ENCODE results near the gene LHX5.

The LHX5 gene

GRCh38 chr12:113464852-113465719 is 6.6 kb downstream of the LHX5 start:
- DNase-seq: no peak

GRCh38 chr12:113464452-113464775 is 7.3 kb downstream of the LHX5 start:
- no peak for DNase-seq

GRCh38 chr12:113463746-113464451 is 7.8 kb downstream of the LHX5 start:
- DNase-seq: no peak

GRCh38 chr12:113462998-113463745 is 8.5 kb downstream of the LHX5 start:
- no peak for DNase-seq

- peak; percentile 73 for DNase-seq
These were observed 9.4 kb downstream of the LHX5 start for GRCh38 chr12:113462117-113462774.

- peak; percentile 58 for DNase-seq
These were observed 10.0 kb downstream of the LHX5 start for GRCh38 chr12:113461666-113462065.

- DNase-seq: no peak
These were observed 11.7 kb downstream of the LHX5 start for GRCh38 chr12:113459981-113460380.

GRCh38 chr12:113457710-113458109 is 14.0 kb downstream of the LHX5 start:
- DNase-seq: no peak

- DNase-seq: no peak
These were observed 14.5 kb downstream of the LHX5 start for GRCh38 chr12:113457185-113457584.

- no peak for DNase-seq
These were observed 14.9 kb downstream of the LHX5 start for GRCh38 chr12:113456761-113457160.

- no peak for DNase-seq
These were observed 15.5 kb downstream of the LHX5 start for GRCh38 chr12:113456199-113456598.

- DNase-seq: no peak
These were observed 18.3 kb downstream of the LHX5 start for GRCh38 chr12:113453330-113453729.

GRCh38 chr12:113452458-113452857 is 19.2 kb downstream of the LHX5 start:
- DNase-seq: no peak

GRCh38 chr12:113449839-113450238 is 21.8 kb downstream of the LHX5 start:
- DNase-seq: no peak

GRCh38 chr12:113449299-113449698 is 22.4 kb downstream of the LHX5 start:
- no peak for DNase-seq

GRCh38 chr12:113448873-113449272 is 22.8 kb downstream of the LHX5 start:
- no peak for DNase-seq

GRCh38 chr12:113445544-113446171 is 26.0 kb downstream of the LHX5 start:
- DNase-seq: no peak

- DNase-seq: no peak
These were observed 28.6 kb downstream of the LHX5 start for GRCh38 chr12:113443030-113443539.

GRCh38 chr12:113440947-113441782 is 30.5 kb downstream of the LHX5 start:
- DNase-seq: no peak

GRCh38 chr12:113440336-113440735 is 31.3 kb downstream of the LHX5 start:
- DNase-seq: no peak

- DNase-seq: peak; percentile 23
These were observed 32.1 kb downstream of the LHX5 start for GRCh38 chr12:113439606-113440030.

GRCh38 chr12:113439301-113439597 is 32.4 kb downstream of the LHX5 start:
- DNase-seq: no peak

All from hematopoietic multipotent progenitor cell treated with erythropoietin and hydrocortisone succinate and interleukin-3 and kit ligand, for 8 days (in vitro differentiated cells).